Prostate gland (tissue), 2 donors: ENCODE data around the gene SULT1B1.

Source experiments
- CTCF ChIP-seq, 4 experiments: fragments of 200-600 bp in 2 of 4; fragments of 450-650 bp in 2 of 4; sonication (generic) in 2 of 4; IDR thresholded peaks; 1 replicate in 3 of 4; 2 replicates in 1 of 4; pipeline ENCODE4 v1.5.1; 2016 to 2019; ENCODE audit warnings: antibody characterized with exemption in 4 of 4, mild to moderate bottlenecking in 2 of 4, moderate library complexity in 2 of 4
- POLR2AphosphoS5 ChIP-seq: sonication (generic); formaldehyde crosslinking; IDR thresholded peaks from one replicate; pipeline ENCODE4 v1.6.1; 2017; ENCODE audit warnings: antibody characterized with exemption

- TF ChIP-seq CTCF (IDR thresholded peaks at IDR 0.05) (no peak), POLR2AphosphoS5 (no peak)
Observed at GRCh38 chr4:69748173-69748572, 12.2 kb downstream of the SULT1B1 start.
